IMR-90 (cell line): ENCODE data around the gene EDIL3.

Experiments
- BHLHE40 ChIP-seq: fragments of 150-350 bp; IDR thresholded peaks from 2 replicates; pipeline ENCODE4 v1.6.1; 2016; ENCODE audit warnings: mild to moderate bottlenecking, low read depth, low read length
- MAFK ChIP-seq: IDR thresholded peaks from 2 replicates; pipeline ENCODE4 v1.6.1; 2012; ENCODE audit warnings: low read depth, low read length, improper control_type of control experiment
- MAZ ChIP-seq: IDR thresholded peaks from 2 replicates; pipeline ENCODE4 v1.6.1; 2012; ENCODE audit warnings: low read depth, mild to moderate bottlenecking, low read length, improper control_type of control experiment, moderate library complexity, borderline replicate concordance
- MXI1 ChIP-seq: IDR thresholded peaks from 2 replicates; pipeline ENCODE4 v1.6.1; 2012; ENCODE audit warnings: low read depth, mild to moderate bottlenecking, low read length, moderate library complexity, borderline replicate concordance
- NFE2L2 ChIP-seq: fragments of 150-350 bp; IDR thresholded peaks from 2 replicates; pipeline ENCODE4 v1.6.1; 2016; ENCODE audit warnings: low read depth, mild to moderate bottlenecking, low read length
- POLR2A ChIP-seq: IDR thresholded peaks from 2 replicates; pipeline ENCODE4 v1.6.1; 2012; ENCODE audit warnings: mild to moderate bottlenecking, low read depth, low read length
- RCOR1 ChIP-seq: IDR thresholded peaks from 2 replicates; pipeline ENCODE4 v1.6.1; 2012; ENCODE audit warnings: mild to moderate bottlenecking, low read length, improper control_type of control experiment; ENCODE audit not compliant: insufficient replicate concordance
- SMC3 ChIP-seq: fragments of 150-350 bp; IDR thresholded peaks from 2 replicates; pipeline ENCODE4 v1.6.1; 2016; ENCODE audit warnings: low read depth, mild to moderate bottlenecking, antibody characterized with exemption, low read length, moderate library complexity
- TF ChIP-seq, protein P1 (sequence below): conservative IDR thresholded peaks from 2 replicates; pipeline ENCODE4 v1.5.1; 2012; ENCODE audit warnings: mild to moderate bottlenecking, low read depth, low read length, improper control_type of control experiment

DNA sequence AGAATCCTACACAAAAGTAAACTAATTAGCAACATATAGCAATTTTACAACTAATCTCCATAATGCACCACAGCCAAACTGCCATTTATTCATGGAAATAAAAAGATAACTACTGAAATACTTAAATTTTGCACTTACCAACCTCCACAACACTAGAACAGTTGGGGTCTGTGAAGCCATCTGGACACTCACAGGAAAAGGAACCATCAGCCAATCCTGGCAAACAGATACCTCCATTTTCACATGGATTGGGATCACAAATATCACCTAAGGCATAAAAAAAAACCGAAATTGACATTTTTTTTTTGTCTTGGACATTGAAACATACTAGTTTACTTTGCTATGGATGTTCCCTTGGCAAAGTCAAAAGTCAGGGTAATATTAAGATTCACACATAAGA is 130.7 kb downstream of the EDIL3 start:
- TF ChIP-seq, protein P1, sequence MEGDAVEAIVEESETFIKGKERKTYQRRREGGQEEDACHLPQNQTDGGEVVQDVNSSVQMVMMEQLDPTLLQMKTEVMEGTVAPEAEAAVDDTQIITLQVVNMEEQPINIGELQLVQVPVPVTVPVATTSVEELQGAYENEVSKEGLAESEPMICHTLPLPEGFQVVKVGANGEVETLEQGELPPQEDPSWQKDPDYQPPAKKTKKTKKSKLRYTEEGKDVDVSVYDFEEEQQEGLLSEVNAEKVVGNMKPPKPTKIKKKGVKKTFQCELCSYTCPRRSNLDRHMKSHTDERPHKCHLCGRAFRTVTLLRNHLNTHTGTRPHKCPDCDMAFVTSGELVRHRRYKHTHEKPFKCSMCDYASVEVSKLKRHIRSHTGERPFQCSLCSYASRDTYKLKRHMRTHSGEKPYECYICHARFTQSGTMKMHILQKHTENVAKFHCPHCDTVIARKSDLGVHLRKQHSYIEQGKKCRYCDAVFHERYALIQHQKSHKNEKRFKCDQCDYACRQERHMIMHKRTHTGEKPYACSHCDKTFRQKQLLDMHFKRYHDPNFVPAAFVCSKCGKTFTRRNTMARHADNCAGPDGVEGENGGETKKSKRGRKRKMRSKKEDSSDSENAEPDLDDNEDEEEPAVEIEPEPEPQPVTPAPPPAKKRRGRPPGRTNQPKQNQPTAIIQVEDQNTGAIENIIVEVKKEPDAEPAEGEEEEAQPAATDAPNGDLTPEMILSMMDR, result no peak
- TF ChIP-seq POLR2A, result no peak
- no peak for TF ChIP-seq MAFK
- TF ChIP-seq SMC3, result no peak
- TF ChIP-seq RCOR1, result no peak
- no peak for TF ChIP-seq MAZ
- no peak for TF ChIP-seq MXI1
- TF ChIP-seq BHLHE40, result no peak
- TF ChIP-seq NFE2L2, result no peak
